ENCODE measurements around the gene PPM1B.

DNA sequence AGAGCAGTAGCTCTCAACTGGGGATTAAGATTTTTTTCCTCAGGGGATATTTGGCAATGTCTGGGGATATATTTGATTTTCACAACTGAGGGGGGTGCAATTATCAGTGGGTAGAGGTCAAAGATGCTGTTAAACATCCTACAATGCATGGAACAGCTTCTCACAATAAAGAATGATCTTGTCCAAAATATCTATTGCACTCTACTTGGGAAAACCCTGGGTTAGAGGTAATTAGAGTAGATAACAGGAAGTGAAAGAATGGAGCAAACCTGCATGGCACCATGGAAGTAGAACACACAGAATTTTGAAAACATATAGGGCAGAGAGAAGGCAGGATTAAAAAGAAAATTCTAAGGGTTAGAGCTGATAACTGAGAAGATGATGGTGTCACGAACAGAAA is 26.4 kb upstream of the PPM1B start:
- TF ChIP-seq POLR2A (IDR thresholded peaks at IDR 0.05; ENCODE audit: low read length) (no peak), GATA1 (IDR thresholded peaks at IDR 0.05; ENCODE audit: low read depth, low read length) (no peak)
